ENCODE measurements around the gene WDR59. TPM values are rescaled to one million over a fixed set of nuclear protein-coding genes. Genes with fewer than 3 reads are reported as not detected.
A peak's percentile ranks its signal among the peaks of the same experiment; 100 is the strongest.

The WDR59 gene
- total and polyA plus RNA-seq, 9 of the 15 experiments (the other 6 are each of a cell fraction or from before 2014, with no cell fraction given), result 12.7 to 126 (median 34.7) TPM

DNA sequence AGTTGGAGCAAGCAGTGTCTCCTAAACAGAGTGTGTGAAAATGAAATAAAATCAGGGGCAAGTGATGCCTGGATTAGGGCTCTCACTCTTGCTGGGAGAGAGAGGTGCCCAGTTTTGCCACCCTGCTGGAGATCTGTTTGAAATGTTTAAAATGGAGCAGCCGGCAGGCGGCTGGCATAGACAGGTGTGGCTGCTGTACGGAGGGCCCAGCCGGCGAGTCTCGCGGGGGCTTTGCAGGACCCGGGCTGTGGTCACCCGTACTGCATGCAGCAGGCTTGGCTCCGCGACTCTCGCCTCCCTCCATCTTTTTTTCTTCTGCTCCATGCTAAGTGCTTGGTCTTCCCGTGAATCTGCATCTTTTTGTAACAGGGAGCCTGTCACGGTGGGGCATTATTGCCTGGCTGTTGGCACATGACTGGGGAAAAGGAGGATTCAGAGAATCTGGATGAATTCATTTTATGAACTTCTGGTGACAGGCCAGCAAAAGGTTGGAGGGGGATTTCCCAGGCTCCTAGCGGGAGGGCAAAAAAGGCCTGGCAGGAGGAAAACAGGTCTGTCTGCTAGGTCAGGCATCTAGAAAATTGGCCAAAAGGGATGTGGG, 15.7 kb upstream of the WDR59 start:
- peak; percentile 62 for FAIRE-seq
- peak overlapping the region; percentile 55 to 92; a peak in 3 of 4 replicates for H3K9ac ChIP-seq (ENCODE audit: insufficient read depth in 1 of 2, low read depth in 2 of 2, low read length in 2 of 2)

More for the DNA sequence above, 15.7 kb upstream of the WDR59 start:
- ATAC-seq, result peak; percentile 17
- intact Hi-C loops (cut with micrococcal nuclease), result loop anchor here (1.0 kb wide), 1 partner anchor 43 kb away; no protein-coding TSS in a partner anchor
- ChIA-PET POLR2A (interaction anchor here (2.0 to 3.3 kb wide), 2 partner anchors 12 to 111 kb away, joined by 13 to 32 read pairs; no protein-coding TSS in a partner anchor), CTCF (ENCODE audit: low intra/inter-chr PET ratio) (no interaction called here)
- no TSS peak for BruUV-seq (replicated peaks)
- Histone ChIP-seq H3K9me3 (replicated peaks; ENCODE audit: control insufficient read depth, insufficient read depth, low read depth, low read length) (no peaks in the 10 kb centered on the region), H3K4me1 (replicated peaks in 1 of 2; ENCODE audit: control insufficient read depth in 2 of 2, insufficient read depth in 2 of 2, low read length in 2 of 2) (peaks cover 34 to 44% of the 10 kb centered on the region in 2 experiments), H3K27ac (ENCODE audit: extremely low read depth, low read depth, low read length) (no peak overlapping the region), H4K20me1 (replicated peaks; ENCODE audit: control insufficient read depth, insufficient read depth, low read length) (peaks cover 22% of the 10 kb centered on the region; the same call in 1 of the 2 replicates), H3K9me1 (ENCODE audit: control insufficient read depth, insufficient read depth, low read length) (no peaks in the 10 kb centered on the region), H3K27me3 (ENCODE audit: control insufficient read depth in 2 of 2, insufficient read depth in 2 of 2, low read length in 2 of 2) (no peaks in the 10 kb centered on the region), H2AFZ (ENCODE audit: low read depth, low read length) (no peak overlapping the region), H3K36me3 (ENCODE audit: control insufficient read depth, insufficient read depth, low read length) (peaks cover 13% of the 10 kb centered on the region; the same call in 2 of the 3 replicates), H3K4me2 (ENCODE audit: insufficient read depth, low read length) (peak overlapping the region; percentile 86), H3K4me3 (peak overlapping the region; percentile 62), H3K79me2 (ENCODE audit: control insufficient read depth, insufficient read depth, low read length) (peaks cover 64% of the 10 kb centered on the region)
- TF ChIP-seq RBBP5 (IDR thresholded peaks at IDR 0.05; ENCODE audit: borderline replicate concordance, insufficient read depth, low read length, poor library complexity, severe bottlenecking), result peak; percentile 16
- TF ChIP-seq DDX20 (tag; IDR thresholded peaks at IDR 0.05; ENCODE audit: low read depth), result no peak
- TF ChIP-seq ZBTB7A (IDR thresholded peaks at IDR 0.05; ENCODE audit: borderline replicate concordance, control insufficient read depth, low read depth, low read length), result peak; percentile 22; the same call in 1 of the 2 replicates
- 0 out of 2 replicates have a peak, but pooled peaks have one; percentile 4 for TF ChIP-seq L3MBTL2 (IDR thresholded peaks at IDR 0.05)
- TF ChIP-seq YY1 (IDR thresholded peaks at IDR 0.05; ENCODE audit: borderline replicate concordance in 1 of 3, control insufficient read depth in 1 of 3, extremely low read depth in 1 of 3, insufficient read depth in 3 of 3, insufficient read length in 1 of 3, insufficient replicate concordance in 2 of 3, low read depth in 1 of 3, low read length in 2 of 3), result peak in 1 of 3 experiments; percentile 54
- TF ChIP-seq HNRNPH1 (optimal IDR thresholded peaks at IDR 0.05; ENCODE audit: low read depth, low read length), result no peak
- in situ Hi-C loops (cut with MboI), result no loop called here
- no peak for DNase-seq (ENCODE audit: extremely low read depth in 1 of 4, low spot score in 3 of 4)
- 5% methylated on average over 13 of the region's 15 CpGs for WGBS (ENCODE audit: insufficient coverage, low coverage, missing lambda C conversion rate)
